H9 (cell line): ENCODE measurements around the gene SPINT2. TPM values are rescaled to one million over a fixed set of nuclear protein-coding genes. Genes with fewer than 3 reads are reported as not detected.

ENCODE experiments used
- DNase-seq: peaks from one replicate; pipeline ENCODE4 v3.0.0-alpha.2; 2017
- H2AFZ ChIP-seq: one replicate; pipeline ENCODE4 v1.6.1; 2013; ENCODE audit warnings: mild to moderate bottlenecking, low read length, control low read depth, moderate library complexity
- H2AK5ac ChIP-seq: 2 replicates; pipeline ENCODE4 v1.6.1; 2013; ENCODE audit warnings: low read length, control low read depth, mixed read lengths; ENCODE audit not compliant: insufficient read length
- H2BK120ac ChIP-seq: one replicate; pipeline ENCODE4 v1.6.1; 2013; ENCODE audit warnings: low read depth, mild to moderate bottlenecking, low read length, control low read depth, inconsistent platforms; ENCODE audit not compliant: poor library complexity, severe bottlenecking
- H2BK12ac ChIP-seq: 2 replicates; pipeline ENCODE4 v1.6.1; 2013; ENCODE audit warnings: low read length, control low read depth, mixed read lengths, low read depth; ENCODE audit not compliant: insufficient read length
- H2BK15ac ChIP-seq: 2 replicates; pipeline ENCODE4 v1.6.1; 2013; ENCODE audit warnings: low read depth, low read length, control low read depth
- H2BK20ac ChIP-seq: one replicate; pipeline ENCODE4 v1.6.1; 2013; ENCODE audit warnings: low read depth, mild to moderate bottlenecking, low read length, control low read depth, inconsistent platforms; ENCODE audit not compliant: poor library complexity, severe bottlenecking
- H2BK5ac ChIP-seq: 2 replicates; pipeline ENCODE4 v1.6.1; 2013; ENCODE audit warnings: low read length, control low read depth, mixed read lengths; ENCODE audit not compliant: insufficient read length
- H3K14ac ChIP-seq: 2 replicates; pipeline ENCODE4 v1.6.1; 2013; ENCODE audit warnings: low read length, control low read depth; ENCODE audit not compliant: insufficient read depth
- H3K18ac ChIP-seq: 2 replicates; pipeline ENCODE4 v1.6.1; 2013; ENCODE audit warnings: low read depth, mild to moderate bottlenecking, mixed read lengths, low read length, control low read depth; ENCODE audit not compliant: insufficient read length
- H3K23ac ChIP-seq: 2 replicates; pipeline ENCODE4 v1.6.1; 2013; ENCODE audit warnings: low read length, control low read depth, mixed read lengths, low read depth; ENCODE audit not compliant: insufficient read length
- H3K23me2 ChIP-seq: 2 replicates; pipeline ENCODE4 v1.6.1; 2013; ENCODE audit warnings: low read depth, mild to moderate bottlenecking, mixed read lengths, low read length, control low read depth; ENCODE audit not compliant: insufficient read length, poor library complexity, severe bottlenecking
- H3K27ac ChIP-seq: 2 replicates; pipeline ENCODE4 v1.5.1; 2013; ENCODE audit warnings: low read length, control low read depth, mixed read lengths, low read depth; ENCODE audit not compliant: insufficient read length
- H3K27me3 ChIP-seq: 2 replicates; pipeline ENCODE4 v1.6.1; 2013; ENCODE audit warnings: low read length, control low read depth, inconsistent platforms; ENCODE audit not compliant: insufficient read depth
- H3K4ac ChIP-seq: 2 replicates; pipeline ENCODE4 v1.6.1; 2013; ENCODE audit warnings: low read depth, mild to moderate bottlenecking, control low read depth, inconsistent platforms, low read length, moderate library complexity
- H3K4me1 ChIP-seq: 2 replicates; pipeline ENCODE4 v1.6.1; 2013; ENCODE audit warnings: low read length, control low read depth, inconsistent platforms; ENCODE audit not compliant: insufficient read depth
- H3K4me2 ChIP-seq: 2 replicates; pipeline ENCODE4 v1.6.1; 2013; ENCODE audit warnings: low read length, control low read depth, mixed read lengths; ENCODE audit not compliant: insufficient read length, insufficient read depth
- H3K56ac ChIP-seq: 2 replicates; pipeline ENCODE4 v1.6.1; 2013; ENCODE audit warnings: low read depth, mild to moderate bottlenecking, mixed read lengths, low read length, control low read depth; ENCODE audit not compliant: insufficient read length
- H3K79me1 ChIP-seq: 2 replicates; pipeline ENCODE4 v1.6.1; 2013; ENCODE audit warnings: low read depth, mild to moderate bottlenecking, moderate library complexity, low read length, control low read depth, inconsistent platforms; ENCODE audit not compliant: insufficient read depth, poor library complexity, severe bottlenecking
- H3K79me2 ChIP-seq: 2 replicates; pipeline ENCODE4 v1.6.1; 2013; ENCODE audit warnings: low read length, control low read depth, inconsistent platforms; ENCODE audit not compliant: insufficient read depth
- H3K9ac ChIP-seq: 2 replicates; pipeline ENCODE4 v1.6.1; 2013; ENCODE audit warnings: low read length, control low read depth, mixed read lengths; ENCODE audit not compliant: insufficient read length; ENCODE audit errors: extremely low read depth
- H3K9me3 ChIP-seq: one replicate; pipeline ENCODE4 v1.6.1; 2013; ENCODE audit warnings: low read depth, low read length, inconsistent platforms; ENCODE audit not compliant: control insufficient read depth
- H3T11ph ChIP-seq: one replicate; pipeline ENCODE4 v1.6.1; 2013; ENCODE audit warnings: mild to moderate bottlenecking, low read length, control low read depth, inconsistent platforms
- H4K20me1 ChIP-seq: one replicate; pipeline ENCODE4 v1.6.1; 2013; ENCODE audit not compliant: control insufficient read depth, insufficient read length, insufficient read depth
- H4K5ac ChIP-seq: 2 replicates; pipeline ENCODE4 v1.6.1; 2013; ENCODE audit warnings: low read depth, mild to moderate bottlenecking, mixed read lengths, low read length, control low read depth; ENCODE audit not compliant: insufficient read length
- H4K8ac ChIP-seq: replicated peaks from 2 replicates; pipeline ENCODE4 v1.6.1; 2013; ENCODE audit warnings: low read length, control low read depth, mixed read lengths, low read depth; ENCODE audit not compliant: insufficient read length
- H4K91ac ChIP-seq: 2 replicates; pipeline ENCODE4 v1.6.1; 2013; ENCODE audit warnings: low read depth, mild to moderate bottlenecking, moderate library complexity, mixed read lengths, low read length, control low read depth; ENCODE audit not compliant: insufficient read length
- H3K27ac Mint-ChIP-seq, 3 experiments: 2 replicates in 2 of 3; 3 replicates in 1 of 3; pipeline ENCODE4 v1.8.0; 2020 to 2021; ENCODE audit warnings: mixed read lengths in 3 of 3, mild to moderate bottlenecking in 1 of 3, moderate library complexity in 1 of 3
- H3K27me3 Mint-ChIP-seq: 2 replicates; pipeline ENCODE4 v1.8.0; 2021; ENCODE audit warnings: low read depth, mild to moderate bottlenecking, moderate library complexity, mixed read lengths
- H3K36me3 Mint-ChIP-seq, 3 experiments: 2 replicates in 2 of 3; 3 replicates in 1 of 3; pipeline ENCODE4 v1.8.0; 2020 to 2021; ENCODE audit warnings: low read depth in 3 of 3, mixed read lengths in 3 of 3; ENCODE audit not compliant: insufficient read depth in 1 of 3
- H3K4me1 Mint-ChIP-seq, 2 experiments: 2 replicates each; pipeline ENCODE4 v1.8.0; 2020; ENCODE audit warnings: mixed read lengths in 2 of 2
- H3K4me3 Mint-ChIP-seq, 2 experiments: 2 replicates in 1 of 2; 3 replicates in 1 of 2; pipeline ENCODE4 v1.8.0; 2020 to 2021; ENCODE audit warnings: mild to moderate bottlenecking in 2 of 2, mixed read lengths in 2 of 2, moderate library complexity in 1 of 2
- H3K9me3 Mint-ChIP-seq, 2 experiments: 2 replicates in 1 of 2; 3 replicates in 1 of 2; pipeline ENCODE4 v1.8.0; 2020; ENCODE audit warnings: mild to moderate bottlenecking in 2 of 2, mixed read lengths in 2 of 2, moderate library complexity in 1 of 2
- CTCF ChIP-seq: fragments of 200-600 bp; sonication (generic); conservative IDR thresholded peaks from 3 replicates; pipeline ENCODE4 v1.8.0; 2021; ENCODE audit warnings: antibody characterized with exemption, mild to moderate bottlenecking
- WGBS: extraction: QIAGEN DNeasy Blood & Tissue Kit; methylation state at CpG from one replicate; pipeline ENCODE4 v1.1.7; 2013; ENCODE audit warnings: missing lambda C conversion rate, low lambda C conversion rate, mixed read lengths; ENCODE audit not compliant: insufficient read length; ENCODE audit errors: extremely low coverage; 5-methylcytosine and 5-hydroxymethylcytosine counted together
- total RNA-seq: library from RNA; stranded (reverse); gene quantifications from 2 replicates; pipeline ENCODE4 v1.2.1, GENCODE V29; 2021

Gene SPINT2
- total RNA-seq, 1 experiment from 2014 or later: 283 TPM

- Histone ChIP-seq H3K79me2 (no peaks in the 10 kb centered on the region), H2BK120ac (no peak overlapping the region), H2AFZ (no peak overlapping the region), H3K23me2 (peaks cover 11% of the 10 kb centered on the region), H4K91ac (no peak overlapping the region), H3K79me1 (no peaks in the 10 kb centered on the region), H4K20me1 (no peaks in the 10 kb centered on the region), H3K27me3 (no peaks in the 10 kb centered on the region; the same call in 1 of the 2 replicates), H3K23ac (no peak overlapping the region), H2BK12ac (no peak overlapping the region), H2AK5ac (no peak overlapping the region), H3K18ac (no peak overlapping the region), H3K14ac (no peak overlapping the region), H3K9me3 (no peaks in the 10 kb centered on the region), H4K5ac (no peak overlapping the region), H3K9ac (no peak overlapping the region), H4K8ac (no peak overlapping the region), H3K27ac (no peak overlapping the region), H2BK15ac (no peak overlapping the region), H2BK20ac (no peak overlapping the region), H3K56ac (no peak overlapping the region), H3K4me1 (peaks cover 3% of the 10 kb centered on the region; the same call in 1 of the 2 replicates), H3K4ac (no peak overlapping the region), H3T11ph (no peak overlapping the region), H3K4me2 (no peak overlapping the region), H2BK5ac (no peak overlapping the region)
- Mint-ChIP-seq H3K9me3 (peaks cover 0 to 2% of the 10 kb centered on the region in 2 experiments; a peak in 1 of 5 replicates), H3K4me3 (peak overlapping the region in 1 of 2 experiments; percentile 42; a peak in 2 of 5 replicates), H3K27me3 (peaks cover 30% of the 10 kb centered on the region), H3K36me3 (no peaks in the 10 kb centered on the region; a peak in 2 of 7 replicates), H3K4me1 (peaks cover 41 to 51% of the 10 kb centered on the region in 2 experiments), H3K27ac (no peak overlapping the region)
- WGBS: no CpG with 5 or more reads among the region's 5 CpGs
- no peak for DNase-seq
- TF ChIP-seq CTCF: no peak
These were observed 10.6 kb upstream of the SPINT2 start for GRCh38 chr19:38253788-38254187.
